K562 (cell line): ENCODE results near the gene GPC1. TPM values are rescaled to one million over a fixed set of nuclear protein-coding genes. Genes with fewer than 3 reads are reported as not detected.

Experiments
- ATAC-seq: fragments of 200-7000 bp; cut with Tn5 transposase; 3 replicates; pipeline ENCODE4 v1.9.1; 2020; ENCODE audit warnings: moderate library complexity
- BruUV-seq: library from RNA; stranded (reverse); fragments of 400-500 nt; replicated peaks from 2 replicates; lab custom pipeline; 2021; lab: Mats Ljungman, UMichigan
- CTCF ChIA-PET: fragments of 300-600 bp; formaldehyde crosslinking; extraction: SDS; loops from one replicate; lab custom pipeline; 2021; ENCODE audit warnings: low intra/inter-chr PET ratio; lab: Yijun Ruan, JAX
- POLR2A ChIA-PET: fragments of 300-600, 350-650 bp; sonication (Branson Sonifier 250); formaldehyde crosslinking; extraction: SDS; loops from one replicate; lab custom pipeline; 2021; ENCODE audit warnings: antibody characterized with exemption, inconsistent platforms; lab: Yijun Ruan, JAX
- DNase-seq, 4 experiments: peaks; one replicate each; pipeline versions ENCODE4 v3.0.0 to v3.0.0-alpha.2; 2011 to 2018; ENCODE audit warnings: low spot score in 3 of 4, mixed read lengths in 3 of 4; ENCODE audit errors: extremely low read depth in 1 of 4
- FAIRE-seq: peaks from 2 replicates; lab custom pipeline; 2011; peaks lifted over from hg19 to GRCh38; lab: Jason Lieb, UNC
- H2AFZ ChIP-seq: 2 replicates; pipeline ENCODE4 v1.6.0; 2011; ENCODE audit warnings: low read depth, low read length, control low read depth, inconsistent platforms
- H3K27ac ChIP-seq: fragments of 200-600 bp; 3 replicates; pipeline ENCODE4 v1.8.0; 2011; ENCODE audit warnings: low read depth, mild to moderate bottlenecking, control low read depth, inconsistent platforms, low read length, moderate library complexity, mixed read lengths; ENCODE audit errors: extremely low read depth
- H3K27me3 ChIP-seq, 2 experiments: fragments of 300-600 bp in 1 of 2; 2 replicates in 1 of 2; 3 replicates in 1 of 2; pipeline versions ENCODE4 v1.6.0 to v1.8.0; 2011; ENCODE audit warnings: inconsistent platforms in 2 of 2, low read length in 2 of 2, mild to moderate bottlenecking in 1 of 2, mixed read lengths in 1 of 2, moderate library complexity in 1 of 2; ENCODE audit not compliant: control insufficient read depth in 2 of 2, insufficient read depth in 2 of 2
- H3K36me3 ChIP-seq: fragments of 300-600 bp; 3 replicates; pipeline ENCODE4 v1.8.0; 2011; ENCODE audit warnings: mild to moderate bottlenecking, low read length, inconsistent platforms; ENCODE audit not compliant: control insufficient read depth, insufficient read depth
- H3K4me1 ChIP-seq, 2 experiments: fragments of 200-600 bp in 1 of 2; replicated peaks in 1 of 2; 2 replicates in 1 of 2; 3 replicates in 1 of 2; pipeline versions ENCODE4 v1.5.1 to v1.8.0; 2011; ENCODE audit warnings: inconsistent platforms in 2 of 2, low read length in 2 of 2, mild to moderate bottlenecking in 1 of 2, mixed read lengths in 1 of 2, moderate library complexity in 1 of 2; ENCODE audit not compliant: control insufficient read depth in 2 of 2, insufficient read depth in 2 of 2
- H3K4me2 ChIP-seq: 2 replicates; pipeline ENCODE4 v1.6.1; 2011; ENCODE audit warnings: low read length, control low read depth, inconsistent platforms, mixed read lengths; ENCODE audit not compliant: insufficient read depth
- H3K4me3 ChIP-seq: fragments of 200-600 bp; sonication (generic), shearing (Covaris generic); 2 replicates; pipeline ENCODE4 v1.5.1; 2016; ENCODE audit warnings: control low read depth, inconsistent platforms
- H3K79me2 ChIP-seq: fragments of 200-600 bp; 3 replicates; pipeline ENCODE4 v1.8.0; 2011; ENCODE audit warnings: low read length, inconsistent platforms; ENCODE audit not compliant: control insufficient read depth, insufficient read depth
- H3K9ac ChIP-seq, 2 experiments: 2 replicates each; pipeline versions ENCODE4 v1.6.0 to v1.6.1; 2011; ENCODE audit warnings: low read depth in 2 of 2, low read length in 2 of 2, control low read depth in 1 of 2, inconsistent platforms in 1 of 2, mild to moderate bottlenecking in 1 of 2, mixed read lengths in 1 of 2; ENCODE audit not compliant: insufficient read depth in 1 of 2
- H3K9me1 ChIP-seq: one replicate; pipeline ENCODE4 v1.6.0; 2011; ENCODE audit warnings: inconsistent platforms, mild to moderate bottlenecking, low read length, moderate library complexity; ENCODE audit not compliant: control insufficient read depth, insufficient read depth
- H3K9me3 ChIP-seq: replicated peaks from 2 replicates; pipeline ENCODE4 v1.5.1; 2011; ENCODE audit warnings: low read depth, low read length, inconsistent platforms; ENCODE audit not compliant: control insufficient read depth, insufficient read depth
- H4K20me1 ChIP-seq: replicated peaks from 2 replicates; pipeline ENCODE4 v1.6.1; 2011; ENCODE audit warnings: low read length, inconsistent platforms, mixed read lengths; ENCODE audit not compliant: control insufficient read depth, insufficient read depth
- CHD2 ChIP-seq: IDR thresholded peaks from 2 replicates; pipeline ENCODE4 v1.6.1; 2011; ENCODE audit warnings: low read depth, low read length
- FIP1L1 ChIP-seq: fragments of 200-400 bp; formaldehyde crosslinking; IDR thresholded peaks from 2 replicates; pipeline ENCODE4 v1.6.1; 2018; ENCODE audit warnings: mild to moderate bottlenecking, low read depth, low read length; ENCODE audit not compliant: poor library complexity, severe bottlenecking
- POLR2G ChIP-seq: fragments of 200-400 bp; formaldehyde crosslinking; IDR thresholded peaks from 2 replicates; pipeline ENCODE4 v1.6.1; 2017; ENCODE audit warnings: low read depth, mild to moderate bottlenecking, antibody characterized with exemption, low read length, moderate library complexity
- SMAD3 ChIP-seq: fragments of 450-650 bp; formaldehyde crosslinking; conservative IDR thresholded peaks from 2 replicates; pipeline ENCODE4 v1.4.0; 2020; ENCODE audit warnings: mild to moderate bottlenecking
- WGBS: fragments of 100-300 bp; shearing (Covaris generic); methylation state at CpG from one replicate; pipeline ENCODE4 v1.1.6; 2016; ENCODE audit warnings: low coverage, mixed read lengths; ENCODE audit not compliant: insufficient coverage; ENCODE audit errors: missing lambda C conversion rate; 5-methylcytosine and 5-hydroxymethylcytosine counted together
- in situ Hi-C: fragments of 300-500 bp; cut with MboI; formaldehyde crosslinking; loops from 4 replicates; pipeline ENCODE4 v1.15.0; 2018; ENCODE audit warnings: inconsistent platforms, mixed read lengths
- intact Hi-C: fragments of 100-400 bp; cut with micrococcal nuclease; formaldehyde crosslinking; loops from 2 replicates; pipeline ENCODE4 v1.14.2; 2022
- polyA plus RNA-seq, 8 experiments: library from polyadenylated mRNA; depleted of rRNA in 4 of 8; stranded (reverse) in 5 of 8; unstranded in 3 of 8; fragments of >200 nt; fragmentation: Nextera tagmentation in 2 of 8; fragmentation: Illumina TruSeq in 1 of 8; extraction: Ambion mirVana in 2 of 8; extraction: Trizol in 1 of 8; gene quantifications; 2 replicates each; pipeline versions ENCODE4 v1.2.1 to v1.2.3, GENCODE V29; 2011 to 2014; ENCODE audit warnings: inconsistent platforms in 1 of 8, missing spikeins in 1 of 8
- total RNA-seq, 7 experiments: library from RNA; depleted of rRNA in 6 of 7; stranded (reverse); fragments of >200 nt in 6 of 7; fragmentation: Illumina TruSeq in 2 of 7; extraction: Trizol in 2 of 7; gene quantifications; 2 replicates each; pipeline versions ENCODE4 v1.2.1 to v1.2.3, GENCODE V29; 2011 to 2021; ENCODE audit warnings: low replicate concordance in 1 of 7

GPC1 gene
- total and polyA plus RNA-seq, 9 of the 15 experiments (the other 6 are each of a cell fraction or from before 2014, with no cell fraction given) = 0.07 to 0.82 (median 0.14) TPM; not detected in 3

- H3K4me2 ChIP-seq = no peak overlapping the region
- DNase-seq (no peak), FAIRE-seq (no peak)
- H3K4me3 ChIP-seq = no peak overlapping the region
- WGBS = 72% methylated on average over 9 of the region's 13 CpGs
- CTCF ChIA-PET = no interaction called here
- no peak overlapping the region for H2AFZ ChIP-seq
- in situ Hi-C loops = no loop called here
- no peak overlapping the region for H3K9ac ChIP-seq
- H3K9me1 ChIP-seq = no peaks in the 10 kb centered on the region
- no peaks in the 10 kb centered on the region for H3K36me3 ChIP-seq
- POLR2A ChIA-PET = no interaction called here
- TF ChIP-seq CHD2 = 0 out of 2 replicates have a peak, but pooled peaks have one; percentile 54
- no peak for TF ChIP-seq SMAD3 (CRISPR knock-in tag)
- TF ChIP-seq, all 486 proteins: peak for 1
- no TSS peak for BruUV-seq
- H3K9me3 ChIP-seq = no peaks in the 10 kb centered on the region; the same call in 1 of the 2 replicates
- no peak; the same call in 2 of the 3 replicates for ATAC-seq
- H3K4me1 ChIP-seq = no peaks in the 10 kb centered on the region
- no peaks in the 10 kb centered on the region for H4K20me1 ChIP-seq
- intact Hi-C loops = no loop called here
- no peaks in the 10 kb centered on the region for H3K27me3 ChIP-seq
- no peak overlapping the region for H3K27ac ChIP-seq
- H3K79me2 ChIP-seq = no peaks in the 10 kb centered on the region
These were observed 42.5 kb downstream of the GPC1 start for GRCh38 chr2:240477916-240478315.

DNA sequence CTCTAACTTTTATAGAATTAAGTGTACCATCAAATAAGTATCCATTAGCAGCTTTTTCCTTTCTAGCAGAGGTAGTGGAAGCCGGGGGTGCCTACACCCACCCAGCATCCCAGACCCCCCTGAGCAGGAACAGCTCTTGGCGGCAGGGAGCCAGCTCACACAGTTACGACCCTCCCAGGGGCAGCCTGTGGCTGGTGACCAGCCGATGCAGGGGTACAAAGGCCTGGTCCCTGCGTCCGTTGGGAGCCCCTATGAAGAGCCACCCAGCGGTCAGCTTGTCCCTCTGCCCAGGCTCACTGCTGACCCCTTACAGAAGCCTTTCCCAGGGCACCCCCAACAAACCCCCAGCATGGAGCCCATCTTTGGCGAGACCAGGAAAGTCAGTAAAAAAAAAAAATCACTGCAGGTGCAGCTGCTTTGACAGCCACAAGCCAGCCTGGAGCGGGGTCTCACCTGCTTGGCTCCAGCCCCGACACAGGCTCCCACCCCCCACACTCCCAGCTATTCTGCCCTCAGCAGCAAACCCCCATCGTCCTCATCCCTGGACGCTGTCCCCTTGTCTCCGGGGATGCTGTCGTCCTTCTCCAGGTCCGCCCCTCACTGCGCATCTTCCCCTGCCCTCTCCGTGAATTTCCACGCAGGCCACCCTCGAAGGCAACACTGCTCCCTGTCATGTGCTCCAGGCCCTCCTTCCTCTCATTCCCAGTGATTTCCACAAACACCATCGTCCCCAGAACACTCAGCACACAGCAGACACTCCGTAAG is 43.1 kb downstream of the GPC1 start:
- Histone ChIP-seq H3K9ac (no peak overlapping the region), H3K4me3 (no peak overlapping the region), H3K27ac (no peak overlapping the region), H3K4me2 (no peak overlapping the region), H3K4me1 (no peaks in the 10 kb centered on the region), H4K20me1 (no peaks in the 10 kb centered on the region), H3K27me3 (no peaks in the 10 kb centered on the region), H3K36me3 (no peaks in the 10 kb centered on the region), H2AFZ (no peak overlapping the region), H3K9me3 (no peaks in the 10 kb centered on the region; the same call in 1 of the 2 replicates), H3K9me1 (no peaks in the 10 kb centered on the region), H3K79me2 (no peaks in the 10 kb centered on the region)
- in situ Hi-C loops = no loop called here
- POLR2A ChIA-PET = no interaction called here
- DNase-seq = no peak
- TF ChIP-seq FIP1L1 = no peak
- peak; percentile 12; the same call in 1 of the 2 replicates for TF ChIP-seq POLR2G
- 89% methylated on average over 9 of the region's 21 CpGs for WGBS
- CTCF ChIA-PET = no interaction called here
- no peak for ATAC-seq
- intact Hi-C loops = no loop called here
- no peak for FAIRE-seq
- BruUV-seq = no TSS peak
